CD4-positive, alpha-beta T cell treated with Interleukin-1 beta for 1 hour (primary cell): ENCODE results near the gene FOXC1.

Experiments used
- DNase-seq, 2 donors: peaks; one replicate each; pipeline ENCODE4 v3.0.0-alpha.2; 2020 to 2022

FOXC1 gene

DNA sequence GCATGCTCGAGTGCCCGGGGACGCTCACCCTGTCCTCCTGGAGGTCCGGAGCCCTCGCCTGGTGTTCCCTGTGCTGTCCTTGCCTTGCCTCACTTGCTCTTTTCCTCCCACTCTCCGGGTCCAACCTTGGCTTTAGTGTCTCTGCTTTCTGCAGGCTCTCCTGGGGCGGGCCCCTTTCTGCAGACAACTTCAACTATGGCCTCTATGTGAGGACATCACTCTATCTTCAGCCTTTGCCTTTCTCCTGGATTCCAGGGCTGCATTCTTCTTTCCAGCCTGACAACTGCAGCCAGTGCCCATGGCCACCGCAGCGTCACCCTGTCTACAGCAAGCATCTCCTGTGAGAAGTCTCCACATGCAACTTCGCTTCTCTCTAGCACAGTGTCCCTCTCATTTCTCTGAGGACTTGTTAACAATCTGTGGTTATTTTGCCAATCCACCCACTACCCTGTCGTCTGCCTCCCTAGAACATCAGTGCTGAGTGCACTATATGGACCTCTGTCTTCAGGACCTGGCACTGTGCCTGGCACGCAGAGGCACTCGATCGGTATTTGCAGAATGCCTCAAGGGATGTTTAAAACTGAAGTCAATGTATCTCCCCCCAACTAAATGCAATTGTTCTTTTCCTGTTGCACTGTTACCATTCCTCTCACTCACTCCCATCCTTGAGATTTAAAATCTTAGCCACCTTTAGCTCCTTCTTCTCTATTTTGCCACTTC lies 35.9 kb downstream of the FOXC1 start:
- no peak for DNase-seq

DNA sequence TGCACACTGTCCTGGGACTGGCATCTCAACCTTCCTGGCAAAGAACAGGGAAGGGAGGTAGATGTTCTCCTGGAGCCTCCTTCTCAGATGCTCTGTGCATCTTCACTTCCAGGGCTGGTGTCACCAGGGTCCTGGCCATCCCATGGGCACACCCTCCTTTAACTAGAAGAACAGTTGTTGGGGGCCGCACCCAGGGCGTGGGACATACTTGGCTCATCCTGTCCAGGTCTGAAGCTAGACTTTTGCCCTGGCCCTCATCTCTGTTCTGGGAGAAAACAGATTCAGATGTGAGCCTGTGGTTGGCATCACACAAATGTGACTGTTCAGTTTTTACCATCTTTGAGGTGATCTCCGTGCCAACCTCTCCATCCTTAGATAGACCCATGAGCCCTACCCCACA lies 41.6 kb downstream of the FOXC1 start:
- DNase-seq = no peak

DNA sequence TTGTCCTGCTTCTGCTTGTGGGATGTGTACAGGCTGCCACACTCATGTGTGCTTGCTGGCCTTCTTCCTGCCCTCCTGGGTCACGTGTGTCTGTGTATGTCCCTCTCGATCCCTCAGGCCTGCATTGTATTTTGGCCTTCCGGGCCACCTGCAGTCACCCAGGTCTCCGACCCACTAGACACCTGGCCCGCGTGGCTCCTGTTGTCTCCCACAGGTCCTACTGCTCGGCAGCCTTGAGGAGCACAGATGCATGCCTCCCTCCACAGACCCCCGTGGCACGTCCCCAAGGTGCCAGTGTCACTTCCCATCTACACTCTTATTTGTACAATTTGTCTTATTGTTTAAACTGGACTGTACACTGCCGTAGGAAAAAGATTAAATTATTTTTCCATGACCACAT lies 43.1 kb downstream of the FOXC1 start:
- DNase-seq = no peak

DNA sequence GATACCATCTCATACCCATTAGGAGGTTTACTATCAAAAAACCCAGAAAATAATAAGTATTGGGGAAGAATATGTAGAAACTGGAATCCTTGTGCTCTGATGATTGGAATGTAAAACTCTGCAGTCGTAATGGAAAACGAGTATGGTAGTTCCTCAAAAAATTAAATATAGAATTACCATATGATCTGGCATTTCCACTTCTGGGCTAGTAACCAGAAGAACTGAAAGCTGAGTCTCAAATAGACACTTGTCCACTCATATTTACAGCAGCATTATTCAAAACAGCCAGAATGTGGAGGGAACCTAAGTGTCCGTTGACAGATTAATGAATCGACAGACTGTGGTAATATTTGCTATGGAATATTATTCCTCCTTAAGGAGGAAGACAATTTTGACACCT lies 44.3 kb downstream of the FOXC1 start:
- DNase-seq = no peak

DNA sequence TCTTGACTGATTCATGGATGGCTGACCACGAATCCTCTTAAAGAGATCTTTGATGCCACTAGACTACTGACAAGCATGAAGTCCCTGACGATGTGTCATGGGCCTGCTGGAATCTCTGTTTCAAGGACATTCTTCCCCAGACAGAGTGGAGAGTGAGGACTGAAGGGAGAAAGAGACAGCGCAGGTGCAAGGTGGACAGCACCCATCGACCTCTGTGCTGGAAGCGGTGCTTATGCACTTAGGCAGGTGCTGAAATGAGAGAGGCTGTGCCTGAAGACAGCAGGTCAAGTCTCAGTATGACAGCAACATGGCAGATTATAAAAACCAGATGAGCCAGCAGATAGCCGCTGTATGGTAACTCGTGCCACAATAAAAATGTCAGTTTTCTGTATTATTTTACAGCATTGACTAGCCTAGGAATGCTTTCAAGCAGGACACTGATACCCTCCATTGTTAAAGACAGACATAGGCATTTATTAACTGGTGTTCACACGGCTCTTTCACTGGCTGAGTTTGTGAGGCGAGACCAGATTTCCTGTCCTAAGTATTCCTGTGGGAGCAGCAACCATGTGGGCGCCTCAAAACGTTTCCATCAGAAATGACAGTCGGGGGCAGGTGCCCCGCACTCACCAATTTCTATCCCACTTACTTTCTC lies 47.5 kb downstream of the FOXC1 start:
- DNase-seq = no peak

DNA sequence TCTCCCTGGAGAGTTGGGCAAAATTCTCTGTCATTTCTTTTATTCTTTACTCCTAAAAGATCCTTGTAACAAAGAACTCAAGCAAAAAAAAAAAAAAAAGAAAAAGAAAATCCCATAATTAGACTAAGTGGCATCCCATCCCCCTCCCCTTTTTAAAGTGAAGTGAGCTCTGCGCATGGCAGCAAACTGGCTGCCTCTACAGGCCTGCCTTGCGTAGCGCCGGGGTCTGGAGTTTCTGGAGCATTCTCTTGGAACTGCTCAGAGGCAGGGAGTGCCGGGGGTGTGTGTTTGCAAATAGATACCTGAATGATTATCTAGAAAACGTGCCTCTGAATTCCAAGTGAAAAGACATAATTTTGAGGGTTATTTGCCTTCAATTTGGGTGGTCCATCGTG lies 48.1 kb downstream of the FOXC1 start:
- DNase-seq = no peak

DNA sequence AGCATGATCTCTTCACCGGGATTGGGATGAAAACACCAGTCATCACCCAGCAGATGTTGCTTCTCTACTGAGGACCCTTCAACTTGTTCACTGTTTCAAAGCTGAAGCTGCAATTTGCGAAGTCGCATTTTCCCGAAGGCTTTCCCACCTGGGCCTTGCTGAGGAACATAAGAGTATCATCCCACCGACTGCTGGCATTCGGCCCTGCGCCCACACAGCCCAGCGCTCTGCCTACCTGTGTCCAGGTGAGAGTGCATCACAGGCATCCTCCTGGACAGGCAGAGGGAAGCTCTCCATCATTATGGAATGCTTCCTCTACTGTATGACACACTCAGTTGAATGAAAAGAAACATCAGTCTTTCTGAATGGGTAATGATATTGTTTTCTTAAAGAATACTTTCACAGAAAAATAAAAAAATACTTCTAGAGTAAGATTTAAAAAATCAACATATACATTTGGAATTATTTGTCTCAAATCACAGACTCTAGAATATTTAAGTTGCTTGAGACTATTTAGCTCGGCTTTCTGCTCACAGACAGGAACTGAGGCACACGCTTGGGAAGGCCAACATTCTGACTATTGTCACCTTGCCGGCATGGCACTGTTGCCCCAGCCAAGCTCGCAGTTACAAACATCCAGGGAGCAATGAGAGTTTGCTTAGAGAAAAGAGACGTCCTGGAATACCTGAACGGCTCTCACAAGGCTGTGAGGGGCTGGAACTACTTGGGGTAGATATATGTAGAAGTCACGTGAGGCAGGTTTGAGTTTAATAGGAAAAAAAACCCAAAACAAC lies 48.7 kb downstream of the FOXC1 start:
- DNase-seq = no peak

DNA sequence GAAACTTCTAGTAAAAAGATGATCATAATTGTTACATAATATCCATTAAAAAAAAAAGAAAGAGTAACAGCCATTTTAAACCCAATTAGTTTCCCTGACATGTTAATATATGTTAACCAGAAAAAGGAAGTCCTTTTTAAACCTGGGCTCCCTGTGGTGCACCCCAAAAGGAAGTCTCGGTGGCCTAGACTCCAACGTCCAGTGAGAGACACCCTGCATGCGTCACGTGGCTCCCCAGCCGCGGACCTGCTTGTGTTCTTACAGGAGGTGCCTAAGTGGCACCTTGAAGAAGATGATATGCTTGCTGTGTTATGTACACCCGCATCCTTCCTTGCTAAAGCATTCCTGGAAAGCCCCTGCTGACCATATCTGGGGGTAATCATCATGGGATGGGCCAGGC lies 50.1 kb downstream of the FOXC1 start:
- no peak for DNase-seq

DNA sequence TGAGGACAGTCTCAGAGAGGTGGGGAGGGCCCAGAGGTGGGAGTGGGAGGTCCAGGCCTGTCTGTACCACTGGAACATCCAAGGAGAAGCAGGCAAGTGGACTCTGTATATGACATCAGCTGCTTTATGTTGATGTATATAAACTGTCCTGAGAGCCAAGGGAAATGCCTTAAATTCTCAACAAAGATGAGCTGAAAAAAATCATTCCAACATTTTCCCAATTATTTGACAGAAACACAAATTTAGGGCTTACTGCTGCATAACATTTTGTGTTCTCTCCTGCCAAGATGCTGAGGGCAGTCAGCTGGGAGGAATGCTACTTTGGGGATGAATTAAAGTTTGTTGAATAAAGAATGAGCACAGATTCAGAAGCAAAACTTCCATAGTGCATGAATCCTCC lies 52.8 kb downstream of the FOXC1 start:
- no peak for DNase-seq
